NCI-H82 treated with DMSO at 0.1 percent for 48 hours (cell line): ENCODE measurements around the gene ZDHHC21.
"Not testable (repeated sequence)": the region's sequence is repeated elsewhere in the genome, so short reads cannot be mapped to it uniquely, and the experiment has no call there.

Experiments used
- DNase-seq: peaks from one replicate; lab custom pipeline; 2025; ENCODE audit not compliant: unreplicated experiment; lab: John Stamatoyannopoulos, UW

Gene ZDHHC21

GRCh38 chr9:14686168-14686567, 7.1 kb downstream of the ZDHHC21 start:
- no peak for DNase-seq

GRCh38 chr9:14682616-14683015, 10.6 kb downstream of the ZDHHC21 start:
- not testable (repeated sequence) for DNase-seq

GRCh38 chr9:14678776-14679175, 14.5 kb downstream of the ZDHHC21 start:
- no peak for DNase-seq

GRCh38 chr9:14677872-14678271, 15.4 kb downstream of the ZDHHC21 start:
- DNase-seq = no peak

- no peak for DNase-seq
These were observed 15.8 kb downstream of the ZDHHC21 start for GRCh38 chr9:14677396-14677795.

GRCh38 chr9:14674630-14675029, 18.6 kb downstream of the ZDHHC21 start:
- DNase-seq = no peak

GRCh38 chr9:14671377-14671776, 21.9 kb downstream of the ZDHHC21 start:
- DNase-seq = no peak

GRCh38 chr9:14670718-14671117, 22.5 kb downstream of the ZDHHC21 start:
- no peak for DNase-seq

- DNase-seq = not testable (repeated sequence)
These were observed 29.2 kb downstream of the ZDHHC21 start for GRCh38 chr9:14664022-14664421.

GRCh38 chr9:14662060-14662453, 31.2 kb downstream of the ZDHHC21 start:
- DNase-seq = no peak

GRCh38 chr9:14661421-14662059, 31.7 kb downstream of the ZDHHC21 start:
- peak; percentile 27 for DNase-seq

GRCh38 chr9:14660721-14661120, 32.5 kb downstream of the ZDHHC21 start:
- no peak for DNase-seq

GRCh38 chr9:14654932-14655331, 38.3 kb downstream of the ZDHHC21 start:
- DNase-seq = no peak

GRCh38 chr9:14653511-14653910, 39.7 kb downstream of the ZDHHC21 start:
- no peak for DNase-seq

- peak; percentile 62 for DNase-seq
These were observed 40.4 kb downstream of the ZDHHC21 start for GRCh38 chr9:14652729-14653377.

GRCh38 chr9:14650596-14650995, 42.6 kb downstream of the ZDHHC21 start:
- no peak for DNase-seq

GRCh38 chr9:14645648-14646047, 47.6 kb downstream of the ZDHHC21 start:
- DNase-seq = no peak

- no peak for DNase-seq
These were observed 52.3 kb downstream of the ZDHHC21 start for GRCh38 chr9:14640967-14641366.

- DNase-seq = no peak
These were observed 52.9 kb downstream of the ZDHHC21 start for GRCh38 chr9:14640294-14640693.

- DNase-seq = no peak
These were observed 59.2 kb downstream of the ZDHHC21 start for GRCh38 chr9:14633906-14634565.

GRCh38 chr9:14633148-14633547, 60.1 kb downstream of the ZDHHC21 start:
- DNase-seq = no peak

- peak; percentile 42 for DNase-seq
These were observed 65.7 kb downstream of the ZDHHC21 start for GRCh38 chr9:14627513-14627912.
